Limb (tissue), 2 donors: ENCODE results near the gene CCL14.
"Not testable (repeated sequence)": the region's sequence is repeated elsewhere in the genome, so short reads cannot be mapped to it uniquely, and the experiment has no call there.

ENCODE experiments used
- DNase-seq, 2 donors: peaks; one replicate each; pipeline ENCODE4 v3.0.0-alpha.2; 2016; ENCODE audit errors: extremely low spot score in 2 of 2

The CCL14 gene

GRCh38 chr17:35943537-35943936, 43.0 kb downstream of the CCL14 start, which contains the start of gene LYZL6:
TSS of gene LYZL6 (minus strand) at chr17:35943713. CDS start at chr17:35939356, 4,357 bp downstream.
- no peak for DNase-seq

GRCh38 chr17:35942588-35943186, 43.8 kb downstream of the CCL14 start:
- DNase-seq: peak in 1 of 2 donors; percentile 46

GRCh38 chr17:35938492-35938891, 48.0 kb downstream of the CCL14 start:
- DNase-seq: not testable (repeated sequence)

- no peak for DNase-seq
These were observed 50.5 kb downstream of the CCL14 start for GRCh38 chr17:35936063-35936462.

- DNase-seq: no peak
These were observed 51.8 kb downstream of the CCL14 start for GRCh38 chr17:35934760-35935159.
